ENCODE data around the gene MRRF. TPM values are rescaled to one million over a fixed set of nuclear protein-coding genes. Genes with fewer than 3 reads are reported as not detected.

The MRRF gene
- total and polyA plus RNA-seq, 2 donors (not counting 1 experiment from before 2014, with no cell fraction given), result 36.8 to 37.3 TPM

- DNase-seq (ENCODE audit: low read depth in 2 of 2), result peak in 1 of 2 donors; percentile 36
These were observed 45.5 kb upstream of the MRRF start for GRCh38 chr9:122218935-122219855.

GRCh38 chr9:122219856-122220672 lies 44.6 kb upstream of the MRRF start:
- H3K9ac ChIP-seq (ENCODE audit: insufficient read depth, low read length), result no peak overlapping the region
- no peak overlapping the region for H3K4me2 ChIP-seq (ENCODE audit: extremely low read depth, insufficient read depth, low read length)
- no peak overlapping the region for H3K4me3 ChIP-seq (replicated peaks in 1 of 4; ENCODE audit: control extremely low read depth in 1 of 4, insufficient read depth in 1 of 4, low read depth in 3 of 4, low read length in 4 of 4)
- no peaks in the 10 kb centered on the region for H4K20me1 ChIP-seq (ENCODE audit: control insufficient read depth, extremely low read depth, insufficient read depth, low read length)
- peak in 1 of 2 donors; percentile 29 for DNase-seq (ENCODE audit: low read depth in 2 of 2)
- H3K36me3 ChIP-seq (ENCODE audit: control insufficient read depth, insufficient read depth, low read length), result no peaks in the 10 kb centered on the region
- no peaks in the 10 kb centered on the region for H3K9me3 ChIP-seq (ENCODE audit: control insufficient read depth, insufficient read depth, low read depth, low read length)
- H3K27ac ChIP-seq (ENCODE audit: insufficient read depth, low read length), result no peak overlapping the region
- no peaks in the 10 kb centered on the region for H3K79me2 ChIP-seq (ENCODE audit: control insufficient read depth, insufficient read depth, low read length)
- peaks cover 92% of the 10 kb centered on the region for H3K27me3 ChIP-seq (ENCODE audit: control insufficient read depth, insufficient read depth, low read length)
- TF ChIP-seq EZH2 (IDR thresholded peaks at IDR 0.05; ENCODE audit: low read length, missing control alignments) (peak; percentile 98), CTCF (conservative IDR thresholded peaks at IDR 0.05 in 1 of 2, IDR thresholded peaks at IDR 0.05 in 1 of 2; ENCODE audit: low read depth in 1 of 2, low read length in 2 of 2) (no peak)
- no peak overlapping the region for H2AFZ ChIP-seq (ENCODE audit: low read length)
- H3K4me1 ChIP-seq (ENCODE audit: control insufficient read depth, extremely low read depth, insufficient read depth, low read length), result no peaks in the 10 kb centered on the region

More at GRCh38 chr9:122218935-122219855, 45.5 kb upstream of the MRRF start:
- Histone ChIP-seq H3K9ac (ENCODE audit: insufficient read depth, low read length) (no peak overlapping the region), H2AFZ (ENCODE audit: low read length) (no peak overlapping the region), H3K79me2 (ENCODE audit: control insufficient read depth, insufficient read depth, low read length) (no peaks in the 10 kb centered on the region), H3K9me3 (ENCODE audit: control insufficient read depth, insufficient read depth, low read depth, low read length) (no peaks in the 10 kb centered on the region), H3K4me1 (ENCODE audit: control insufficient read depth, extremely low read depth, insufficient read depth, low read length) (peaks cover 2% of the 10 kb centered on the region), H3K4me3 (replicated peaks in 1 of 4; ENCODE audit: control extremely low read depth in 1 of 4, insufficient read depth in 1 of 4, low read depth in 3 of 4, low read length in 4 of 4) (no peak overlapping the region), H3K36me3 (ENCODE audit: control insufficient read depth, insufficient read depth, low read length) (no peaks in the 10 kb centered on the region), H3K4me2 (ENCODE audit: extremely low read depth, insufficient read depth, low read length) (no peak overlapping the region), H3K27ac (ENCODE audit: insufficient read depth, low read length) (no peak overlapping the region), H3K27me3 (ENCODE audit: control insufficient read depth, insufficient read depth, low read length) (peaks cover 88% of the 10 kb centered on the region), H4K20me1 (ENCODE audit: control insufficient read depth, extremely low read depth, insufficient read depth, low read length) (no peaks in the 10 kb centered on the region)
- TF ChIP-seq CTCF (conservative IDR thresholded peaks at IDR 0.05 in 1 of 2, IDR thresholded peaks at IDR 0.05 in 1 of 2; ENCODE audit: low read depth in 1 of 2, low read length in 2 of 2), result no peak
- TF ChIP-seq EZH2 (IDR thresholded peaks at IDR 0.05; ENCODE audit: low read length, missing control alignments), result no peak

GRCh38 chr9:122220673-122221182 lies 44.0 kb upstream of the MRRF start:
- H3K79me2 ChIP-seq (ENCODE audit: control insufficient read depth, insufficient read depth, low read length), result no peaks in the 10 kb centered on the region
- H3K4me1 ChIP-seq (ENCODE audit: control insufficient read depth, extremely low read depth, insufficient read depth, low read length), result no peaks in the 10 kb centered on the region
- no peak overlapping the region for H2AFZ ChIP-seq (ENCODE audit: low read length)
- TF ChIP-seq EZH2 (IDR thresholded peaks at IDR 0.05; ENCODE audit: low read length, missing control alignments) (peak; percentile 82), CTCF (conservative IDR thresholded peaks at IDR 0.05 in 1 of 2, IDR thresholded peaks at IDR 0.05 in 1 of 2; ENCODE audit: low read depth in 1 of 2, low read length in 2 of 2) (no peak)
- no peak overlapping the region for H3K4me3 ChIP-seq (replicated peaks in 1 of 4; ENCODE audit: control extremely low read depth in 1 of 4, insufficient read depth in 1 of 4, low read depth in 3 of 4, low read length in 4 of 4)
- H3K27ac ChIP-seq (ENCODE audit: insufficient read depth, low read length), result no peak overlapping the region
- H3K4me2 ChIP-seq (ENCODE audit: extremely low read depth, insufficient read depth, low read length), result no peak overlapping the region
- DNase-seq (ENCODE audit: low read depth in 2 of 2), result no peak
- H4K20me1 ChIP-seq (ENCODE audit: control insufficient read depth, extremely low read depth, insufficient read depth, low read length), result no peaks in the 10 kb centered on the region
- no peaks in the 10 kb centered on the region for H3K9me3 ChIP-seq (ENCODE audit: control insufficient read depth, insufficient read depth, low read depth, low read length)
- no peaks in the 10 kb centered on the region for H3K36me3 ChIP-seq (ENCODE audit: control insufficient read depth, insufficient read depth, low read length)
- peaks cover 92% of the 10 kb centered on the region for H3K27me3 ChIP-seq (ENCODE audit: control insufficient read depth, insufficient read depth, low read length)
- no peak overlapping the region for H3K9ac ChIP-seq (ENCODE audit: insufficient read depth, low read length)

Measured in fibroblast of lung (primary cell).